Muscle layer of colon (tissue), 2 donors: Measurements from ENCODE around the gene HDAC9.

Experiments
- H3K27ac ChIP-seq: one replicate; pipeline ENCODE4 v1.7.0; 2013; ENCODE audit warnings: low read depth, mild to moderate bottlenecking, low read length, moderate library complexity
- H3K27me3 ChIP-seq, 2 donors: one replicate each; pipeline ENCODE4 v1.7.0; 2013; ENCODE audit warnings: low read length in 2 of 2, mild to moderate bottlenecking in 2 of 2; ENCODE audit not compliant: insufficient read depth in 2 of 2, control insufficient read depth in 1 of 2
- H3K36me3 ChIP-seq: one replicate; pipeline ENCODE4 v1.7.0; 2013; ENCODE audit warnings: mild to moderate bottlenecking, low read length; ENCODE audit not compliant: insufficient read depth
- H3K4me1 ChIP-seq: one replicate; pipeline ENCODE4 v1.7.0; 2013; ENCODE audit warnings: mild to moderate bottlenecking, low read length; ENCODE audit not compliant: insufficient read depth
- H3K4me3 ChIP-seq, 2 donors: one replicate each; pipeline ENCODE4 v1.7.0; 2013; ENCODE audit warnings: low read length in 2 of 2, low read depth in 1 of 2, mild to moderate bottlenecking in 1 of 2, moderate library complexity in 1 of 2
- H3K9ac ChIP-seq: one replicate; pipeline ENCODE4 v1.7.0; 2013; ENCODE audit warnings: low read length
- H3K9me3 ChIP-seq: one replicate; pipeline ENCODE4 v1.7.0; 2013; ENCODE audit warnings: mild to moderate bottlenecking, low read length
- donor health status: abdominal sarcoma.
- donor health status: Adenocarcinoma of cecum.

HDAC9 gene

DNA sequence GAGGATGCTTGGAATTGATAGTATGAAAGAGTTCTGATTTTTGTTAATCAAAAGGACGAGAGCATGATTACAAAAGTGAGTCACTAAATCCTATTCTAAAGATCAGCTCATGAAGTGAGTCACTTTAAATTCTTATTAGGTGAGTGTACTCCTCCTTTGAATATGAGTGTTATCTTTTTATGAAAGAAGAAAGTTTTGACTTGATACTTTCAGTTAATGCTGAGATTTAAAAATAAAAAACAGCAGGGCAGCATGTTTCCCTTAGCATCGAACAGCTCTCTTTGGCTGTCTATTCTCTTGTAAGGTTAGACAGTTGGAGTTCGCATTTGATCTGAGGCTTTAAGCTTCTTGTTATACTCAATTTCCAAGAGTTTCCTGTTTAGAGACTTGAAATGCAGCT lies 399.9 kb downstream of the HDAC9 start:
- Histone ChIP-seq H3K4me1 (peaks cover 5% of the 10 kb centered on the region), H3K9me3 (no peaks in the 10 kb centered on the region), H3K4me3 (no peak overlapping the region), H3K9ac (no peak overlapping the region), H3K36me3 (no peaks in the 10 kb centered on the region), H3K27ac (no peak overlapping the region), H3K27me3 (no peaks in the 10 kb centered on the region)

DNA sequence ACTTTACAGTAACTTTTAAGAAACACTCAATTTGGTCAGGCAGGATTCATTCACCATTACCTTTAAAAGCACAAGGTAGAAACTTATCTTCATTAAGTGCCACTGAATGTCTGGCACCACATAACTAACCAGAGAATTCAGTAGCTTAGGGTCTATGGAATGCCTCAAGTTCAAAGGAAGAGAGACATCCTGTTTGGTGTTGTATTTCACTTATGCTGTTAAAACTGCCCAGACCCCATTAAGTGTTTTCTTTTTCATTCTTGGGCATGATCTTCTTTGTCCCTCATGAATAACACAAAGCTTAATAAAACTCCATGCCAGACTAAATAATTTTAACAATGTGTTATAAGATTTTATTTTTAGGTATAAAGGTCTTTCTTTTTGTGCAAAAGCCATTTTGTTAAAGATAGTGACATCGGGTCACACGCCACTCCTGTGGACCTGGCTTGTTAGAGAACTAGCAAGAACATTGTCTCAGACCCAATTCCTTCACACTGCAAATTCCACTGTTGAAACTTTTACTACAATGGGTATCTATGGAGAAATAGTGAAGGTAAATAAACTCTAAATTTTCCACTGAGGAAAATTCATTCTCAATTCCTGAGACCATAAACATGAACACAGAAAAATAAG lies 400.9 kb downstream of the HDAC9 start:
- Histone ChIP-seq H3K4me3 (no peak overlapping the region), H3K27me3 (no peaks in the 10 kb centered on the region), H3K9me3 (no peaks in the 10 kb centered on the region), H3K9ac (no peak overlapping the region), H3K36me3 (no peaks in the 10 kb centered on the region), H3K4me1 (no peaks in the 10 kb centered on the region), H3K27ac (no peak overlapping the region)

DNA sequence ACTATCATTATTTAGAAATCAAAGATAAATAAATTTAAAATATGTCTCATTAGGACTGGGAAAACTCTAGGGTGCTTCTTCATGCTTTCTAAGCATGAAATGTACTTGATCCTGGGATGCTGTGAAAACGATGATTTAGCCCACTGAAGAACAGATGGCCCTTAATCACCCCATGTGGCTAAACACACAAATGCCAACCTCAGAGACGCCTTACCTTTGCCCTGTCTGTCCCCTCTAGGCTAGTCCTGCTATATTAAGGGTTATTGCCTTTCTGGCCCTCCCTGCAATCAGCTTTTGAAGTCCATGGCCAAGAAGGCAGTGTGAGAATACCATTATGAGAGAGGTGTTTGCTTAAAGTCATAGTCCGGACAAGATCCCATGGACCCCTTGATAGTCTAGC lies 404.7 kb downstream of the HDAC9 start:
- Histone ChIP-seq H3K9me3 (no peaks in the 10 kb centered on the region), H3K4me1 (no peaks in the 10 kb centered on the region), H3K36me3 (no peaks in the 10 kb centered on the region), H3K4me3 (no peak overlapping the region), H3K9ac (no peak overlapping the region), H3K27ac (no peak overlapping the region), H3K27me3 (no peaks in the 10 kb centered on the region)

GRCh38 chr7:18900803-18901202 lies 405.3 kb downstream of the HDAC9 start:
- Histone ChIP-seq H3K4me1 (no peaks in the 10 kb centered on the region), H3K27me3 (no peaks in the 10 kb centered on the region), H3K27ac (no peak overlapping the region)

DNA sequence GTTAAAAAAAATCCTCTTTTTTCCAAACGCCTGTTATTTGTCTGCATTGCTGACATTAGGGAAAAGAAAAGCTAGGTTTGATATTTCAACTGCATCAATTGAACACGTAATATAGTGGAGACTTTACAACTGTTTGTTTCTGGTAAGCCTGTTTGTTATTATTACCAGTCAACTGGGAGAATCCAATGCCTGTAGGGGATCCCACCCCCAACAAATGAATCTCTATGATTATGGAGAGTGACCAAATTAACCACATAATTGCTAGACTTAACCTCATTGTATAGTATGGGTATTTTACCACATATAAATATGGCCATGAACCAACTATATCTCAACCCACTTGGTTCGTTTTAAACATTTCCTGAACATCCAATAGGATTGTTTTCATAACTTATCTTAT lies 405.8 kb downstream of the HDAC9 start:
- Histone ChIP-seq H3K9me3 (no peaks in the 10 kb centered on the region), H3K4me3 (no peak overlapping the region), H3K9ac (no peak overlapping the region), H3K4me1 (no peaks in the 10 kb centered on the region), H3K27ac (no peak overlapping the region), H3K36me3 (no peaks in the 10 kb centered on the region), H3K27me3 (no peaks in the 10 kb centered on the region)

More at GRCh38 chr7:18900803-18901202, 405.3 kb downstream of the HDAC9 start:
- Histone ChIP-seq H3K4me3 (no peak overlapping the region), H3K9me3 (no peaks in the 10 kb centered on the region), H3K9ac (no peak overlapping the region), H3K36me3 (no peaks in the 10 kb centered on the region)

DNA sequence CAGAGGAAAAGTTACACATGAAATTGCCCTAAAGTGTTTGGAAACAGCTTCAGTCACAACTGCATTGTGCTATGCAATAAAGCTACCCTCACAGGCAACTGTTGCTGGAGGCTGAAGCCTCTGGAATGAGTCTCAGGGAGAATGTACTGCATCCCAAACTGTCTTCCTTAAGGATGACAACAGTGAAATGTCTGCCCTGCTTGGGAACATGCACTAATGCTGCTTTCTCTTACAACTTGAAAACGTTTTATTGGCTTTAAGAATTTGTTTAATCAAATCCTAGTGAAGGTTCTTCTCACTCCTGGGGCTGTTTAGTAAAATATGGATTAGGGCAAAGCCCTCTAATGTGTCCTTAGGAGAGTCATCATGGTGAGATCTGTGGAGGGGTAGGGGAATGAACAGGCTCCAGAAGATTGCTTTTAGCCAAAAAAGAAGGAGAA lies 406.5 kb downstream of the HDAC9 start:
- Histone ChIP-seq H3K36me3 (no peaks in the 10 kb centered on the region), H3K27ac (no peak overlapping the region), H3K27me3 (no peaks in the 10 kb centered on the region), H3K4me1 (no peaks in the 10 kb centered on the region), H3K4me3 (no peak overlapping the region), H3K9me3 (no peaks in the 10 kb centered on the region), H3K9ac (no peak overlapping the region)

DNA sequence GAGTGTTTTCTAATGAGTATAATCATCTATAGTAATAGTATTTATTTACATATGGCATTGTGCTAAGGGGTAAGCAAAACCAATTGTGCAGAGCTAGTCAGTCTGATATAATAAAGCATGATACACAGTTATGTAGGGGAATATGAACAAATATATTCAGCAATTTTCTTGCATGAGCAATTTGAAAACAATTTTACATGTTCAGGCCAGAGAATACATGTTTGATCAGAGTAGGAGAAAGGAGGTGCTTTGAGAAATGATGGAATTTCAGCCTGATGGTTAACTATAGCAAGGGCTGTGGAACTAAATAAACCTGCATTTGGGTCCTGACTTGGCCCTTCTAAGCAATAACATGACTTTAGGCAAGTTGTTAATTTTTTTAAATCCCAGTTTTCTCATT lies 407.3 kb downstream of the HDAC9 start:
- Histone ChIP-seq H3K4me3 (no peak overlapping the region), H3K9ac (no peak overlapping the region), H3K4me1 (no peaks in the 10 kb centered on the region), H3K9me3 (no peaks in the 10 kb centered on the region), H3K27me3 (no peaks in the 10 kb centered on the region), H3K27ac (no peak overlapping the region), H3K36me3 (no peaks in the 10 kb centered on the region)

GRCh38 chr7:18903695-18904094 lies 408.1 kb downstream of the HDAC9 start:
- Histone ChIP-seq H3K36me3 (no peaks in the 10 kb centered on the region), H3K4me3 (no peak overlapping the region), H3K27ac (no peak overlapping the region), H3K4me1 (no peaks in the 10 kb centered on the region), H3K9me3 (no peaks in the 10 kb centered on the region), H3K9ac (no peak overlapping the region), H3K27me3 (no peaks in the 10 kb centered on the region)

- Histone ChIP-seq H3K9me3 (no peaks in the 10 kb centered on the region), H3K9ac (no peak overlapping the region), H3K27ac (no peak overlapping the region), H3K4me1 (no peaks in the 10 kb centered on the region), H3K36me3 (no peaks in the 10 kb centered on the region), H3K4me3 (no peak overlapping the region), H3K27me3 (no peaks in the 10 kb centered on the region)
Measured at GRCh38 chr7:18905316-18905943, 409.9 kb downstream of the HDAC9 start.

DNA sequence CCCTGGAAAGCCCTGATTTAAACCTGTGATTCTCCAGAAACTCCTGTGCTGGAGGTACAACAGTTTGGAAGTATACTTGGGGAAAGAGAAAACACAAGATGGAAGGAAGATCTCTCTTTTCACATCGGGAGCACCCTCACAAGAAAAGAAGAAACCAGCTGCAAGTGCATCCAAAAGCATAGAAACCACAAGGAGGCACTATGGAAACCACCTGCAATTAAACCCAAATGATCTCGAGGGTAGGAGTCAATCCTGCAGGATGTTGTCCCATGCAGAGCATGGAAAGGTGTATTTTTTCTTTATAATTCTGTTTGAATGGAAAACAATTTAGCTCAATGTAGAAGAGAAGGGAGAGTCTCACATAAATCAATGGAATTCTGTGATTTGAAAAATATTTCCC lies 411.4 kb downstream of the HDAC9 start:
- Histone ChIP-seq H3K36me3 (no peaks in the 10 kb centered on the region), H3K27me3 (no peaks in the 10 kb centered on the region), H3K4me3 (no peak overlapping the region), H3K4me1 (no peaks in the 10 kb centered on the region), H3K27ac (no peak overlapping the region), H3K9me3 (no peaks in the 10 kb centered on the region), H3K9ac (no peak overlapping the region)

DNA sequence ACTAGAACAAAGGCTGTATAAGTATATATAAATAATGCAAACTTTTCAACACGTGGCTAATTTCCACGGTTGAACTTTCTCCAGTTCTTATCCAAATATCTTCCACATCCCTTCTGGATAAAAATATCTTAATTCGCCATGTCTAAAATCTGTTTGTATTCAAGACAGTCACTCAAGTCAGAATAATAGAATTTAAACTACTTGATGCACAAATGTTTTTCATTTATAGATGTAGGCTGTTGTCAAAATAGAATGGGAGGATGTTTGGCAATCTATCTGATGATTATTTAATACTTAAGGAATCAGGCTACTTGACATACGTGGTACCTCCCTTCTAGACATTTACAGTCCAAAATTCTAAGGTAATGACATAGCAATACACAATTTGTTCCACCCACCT lies 417.6 kb downstream of the HDAC9 start:
- H3K9ac ChIP-seq, result no peak overlapping the region
- H3K27me3 ChIP-seq, result no peaks in the 10 kb centered on the region
- no peak overlapping the region for H3K27ac ChIP-seq
- no peaks in the 10 kb centered on the region for H3K9me3 ChIP-seq
- no peaks in the 10 kb centered on the region for H3K4me1 ChIP-seq
- no peak overlapping the region for H3K4me3 ChIP-seq
- no peaks in the 10 kb centered on the region for H3K36me3 ChIP-seq

- H3K27ac ChIP-seq, result no peak overlapping the region
- no peak overlapping the region for H3K9ac ChIP-seq
- H3K27me3 ChIP-seq, result no peaks in the 10 kb centered on the region
- no peaks in the 10 kb centered on the region for H3K4me1 ChIP-seq
- H3K36me3 ChIP-seq, result no peaks in the 10 kb centered on the region
- H3K4me3 ChIP-seq, result no peak overlapping the region
- no peaks in the 10 kb centered on the region for H3K9me3 ChIP-seq
Measured at GRCh38 chr7:18916826-18917225, 421.3 kb downstream of the HDAC9 start.
